ENCODE measurements around the gene IGLL5. TPM values are rescaled to one million over a fixed set of nuclear protein-coding genes. Genes with fewer than 3 reads are reported as not detected.

Gene IGLL5
- polyA plus RNA-seq, 1 donor = 0.16 TPM

DNA sequence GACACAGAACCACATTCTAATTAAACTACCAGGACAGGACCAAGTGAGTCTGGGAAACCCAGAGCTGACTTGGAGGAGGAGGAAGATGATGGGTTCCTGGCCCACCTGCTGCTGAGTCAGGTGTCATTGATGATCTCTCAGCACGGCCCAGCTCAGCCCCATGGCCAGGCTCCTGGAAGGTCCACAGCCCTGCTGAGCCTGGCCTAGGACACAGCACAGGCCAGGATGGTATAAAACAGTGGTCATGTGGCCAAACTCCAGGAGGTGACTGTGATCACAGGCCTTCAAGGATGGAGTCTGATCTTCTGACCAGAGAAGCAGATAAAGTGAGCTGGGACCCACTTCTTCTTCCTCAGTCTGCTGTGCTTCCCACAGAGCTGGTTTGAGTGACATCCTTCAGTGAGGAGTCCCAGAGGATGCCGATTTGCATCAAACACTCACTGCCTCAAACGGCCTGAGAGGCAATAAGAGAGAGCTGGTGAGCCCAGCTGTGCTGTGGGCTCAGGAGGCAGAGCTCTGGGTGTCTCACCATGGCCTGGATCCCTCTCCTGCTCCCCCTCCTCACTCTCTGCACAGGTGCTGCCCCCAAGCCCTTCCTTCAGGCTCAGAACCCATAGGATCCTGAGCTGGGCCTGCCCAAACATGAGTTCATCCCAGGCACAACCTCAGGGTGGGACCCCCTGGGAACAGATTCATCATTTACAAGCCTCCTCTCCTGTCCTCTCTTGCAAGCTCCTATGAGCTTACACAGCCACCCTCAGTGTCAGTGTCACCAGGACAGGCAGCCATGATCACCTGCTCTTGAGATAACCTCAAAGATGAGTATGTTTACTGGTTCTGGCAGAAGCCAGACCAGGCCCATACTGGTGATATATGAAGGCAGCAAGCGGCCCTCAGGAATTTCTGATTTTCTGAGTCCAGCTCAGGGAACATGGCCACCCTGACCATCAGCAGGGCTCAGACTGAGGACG is 37.7 kb upstream of the IGLL5 start:
- no peaks in the 10 kb centered on the region for H3K36me3 ChIP-seq (ENCODE audit: control insufficient read depth, insufficient read depth, low read length)
- no peaks in the 10 kb centered on the region for H3K4me1 ChIP-seq (ENCODE audit: control insufficient read depth, insufficient read depth, low read length)
- no peak overlapping the region for H3K4me3 ChIP-seq (ENCODE audit: low read length)
- H3K27me3 ChIP-seq (ENCODE audit: control insufficient read depth, insufficient read depth, low read length) = no peaks in the 10 kb centered on the region
- H3K9me3 ChIP-seq (ENCODE audit: control insufficient read depth, low read depth, low read length) = no peaks in the 10 kb centered on the region
- DNase-seq = no peak
- no peak overlapping the region for H3K27ac ChIP-seq (ENCODE audit: low read length)
- no CpG with 5 or more reads among the region's 5 CpGs for WGBS (ENCODE audit: insufficient coverage, low lambda C conversion rate)

DNA sequence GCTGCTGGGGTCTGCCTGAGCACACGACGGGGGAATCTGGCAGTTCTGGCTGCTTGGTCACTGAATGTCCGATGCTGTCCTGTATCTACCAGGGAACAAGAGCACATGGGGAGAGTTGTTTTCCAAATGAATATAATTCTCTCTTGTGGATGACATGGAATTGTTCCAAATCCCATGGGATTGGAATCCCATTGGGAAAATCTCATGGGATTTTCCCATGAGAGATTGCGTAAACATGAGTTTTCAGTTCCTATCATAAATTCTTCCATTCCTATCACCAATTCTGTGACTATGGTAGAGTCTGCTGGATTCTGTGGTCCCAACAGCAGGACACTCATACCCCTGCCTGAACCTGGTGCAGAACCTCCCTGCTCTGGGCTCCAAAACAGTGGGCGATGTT is 35.6 kb upstream of the IGLL5 start:
- Histone ChIP-seq H3K36me3 (ENCODE audit: control insufficient read depth, insufficient read depth, low read length) (no peaks in the 10 kb centered on the region), H3K4me3 (ENCODE audit: low read length) (no peak overlapping the region), H3K27me3 (ENCODE audit: control insufficient read depth, insufficient read depth, low read length) (no peaks in the 10 kb centered on the region), H3K4me1 (ENCODE audit: control insufficient read depth, insufficient read depth, low read length) (no peaks in the 10 kb centered on the region), H3K9me3 (ENCODE audit: control insufficient read depth, low read depth, low read length) (no peaks in the 10 kb centered on the region), H3K27ac (ENCODE audit: low read length) (no peak overlapping the region)
- no CpG with 5 or more reads among the region's 5 CpGs for WGBS (ENCODE audit: insufficient coverage, low lambda C conversion rate)
- DNase-seq = no peak

DNA sequence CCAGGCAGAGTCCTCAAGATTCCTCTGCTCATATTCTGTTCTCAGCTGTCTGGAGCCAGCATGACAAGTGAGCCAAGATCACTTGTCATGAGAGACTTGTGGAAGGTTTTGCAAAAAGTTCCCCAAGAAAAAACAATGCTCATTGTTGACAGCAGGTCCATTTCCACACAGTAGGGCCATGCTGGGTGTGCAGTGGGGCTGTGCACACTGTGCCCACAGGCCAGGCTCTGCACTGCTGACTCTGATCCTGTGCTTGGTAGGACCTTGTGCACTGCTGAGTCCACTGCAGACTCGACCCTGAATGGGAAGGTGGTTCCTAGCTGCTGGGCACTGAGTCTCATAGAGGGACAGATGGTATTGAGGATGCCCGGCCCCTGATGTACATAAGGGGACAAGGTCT is 33.9 kb upstream of the IGLL5 start:
- Histone ChIP-seq H3K36me3 (ENCODE audit: control insufficient read depth, insufficient read depth, low read length) (no peaks in the 10 kb centered on the region), H3K27ac (ENCODE audit: low read length) (no peak overlapping the region), H3K4me1 (ENCODE audit: control insufficient read depth, insufficient read depth, low read length) (no peaks in the 10 kb centered on the region), H3K27me3 (ENCODE audit: control insufficient read depth, insufficient read depth, low read length) (no peaks in the 10 kb centered on the region), H3K9me3 (ENCODE audit: control insufficient read depth, low read depth, low read length) (no peaks in the 10 kb centered on the region), H3K4me3 (ENCODE audit: low read length) (no peak overlapping the region)
- no CpG with 5 or more reads among the region's 2 CpGs for WGBS (ENCODE audit: insufficient coverage, low lambda C conversion rate)
- DNase-seq = no peak

DNA sequence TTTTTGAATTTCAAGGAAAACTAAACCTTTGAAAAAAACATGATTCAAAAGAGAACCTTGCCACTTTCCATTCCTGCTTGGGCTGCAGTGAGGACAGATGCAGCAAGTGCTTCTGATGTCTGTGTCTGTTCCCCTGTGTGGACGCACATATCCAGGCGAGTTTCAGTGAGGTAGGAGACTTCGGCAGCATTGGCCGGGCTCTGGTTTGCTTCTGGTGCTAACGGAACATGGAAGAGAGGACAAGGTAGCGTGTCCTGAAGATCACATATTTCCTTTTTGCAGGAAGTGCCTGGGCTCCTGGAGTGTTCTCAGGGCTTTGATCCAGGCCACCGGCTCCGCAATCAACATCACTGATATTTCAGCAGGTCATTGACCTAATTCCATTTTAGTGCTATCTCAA is 33.1 kb upstream of the IGLL5 start:
- Histone ChIP-seq H3K4me3 (ENCODE audit: low read length) (no peak overlapping the region), H3K36me3 (ENCODE audit: control insufficient read depth, insufficient read depth, low read length) (no peaks in the 10 kb centered on the region), H3K27me3 (ENCODE audit: control insufficient read depth, insufficient read depth, low read length) (no peaks in the 10 kb centered on the region), H3K27ac (ENCODE audit: low read length) (no peak overlapping the region), H3K9me3 (ENCODE audit: control insufficient read depth, low read depth, low read length) (no peaks in the 10 kb centered on the region), H3K4me1 (ENCODE audit: control insufficient read depth, insufficient read depth, low read length) (no peaks in the 10 kb centered on the region)
- no peak for DNase-seq
- WGBS (ENCODE audit: insufficient coverage, low lambda C conversion rate) = 100% methylated on average over 1 of the region's 8 CpGs

DNA sequence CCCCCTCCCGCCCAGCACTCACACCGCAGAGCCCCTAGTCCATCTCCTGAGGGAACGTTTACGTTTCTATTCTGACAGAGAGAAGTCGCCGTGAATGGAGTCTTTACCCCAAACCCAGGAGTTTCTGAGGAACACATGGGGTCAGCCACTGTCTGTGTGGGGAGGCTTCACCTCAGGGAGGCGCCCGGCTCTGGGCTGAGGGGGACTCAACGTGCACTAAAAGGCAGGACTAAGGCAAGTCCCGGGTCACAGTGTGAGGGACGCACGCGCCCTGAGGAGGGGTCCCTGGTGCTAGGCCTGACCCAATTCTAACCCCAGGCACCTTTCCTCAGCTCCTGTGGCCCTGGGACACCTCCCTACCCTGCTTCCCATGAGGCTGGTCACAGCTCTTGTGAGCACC is 32.5 kb upstream of the IGLL5 start:
- Histone ChIP-seq H3K4me3 (ENCODE audit: low read length) (no peak overlapping the region), H3K9me3 (ENCODE audit: control insufficient read depth, low read depth, low read length) (no peaks in the 10 kb centered on the region), H3K27me3 (ENCODE audit: control insufficient read depth, insufficient read depth, low read length) (no peaks in the 10 kb centered on the region), H3K27ac (ENCODE audit: low read length) (no peak overlapping the region), H3K4me1 (ENCODE audit: control insufficient read depth, insufficient read depth, low read length) (no peaks in the 10 kb centered on the region), H3K36me3 (ENCODE audit: control insufficient read depth, insufficient read depth, low read length) (no peaks in the 10 kb centered on the region)
- DNase-seq = no peak
- WGBS (ENCODE audit: insufficient coverage, low lambda C conversion rate) = no CpG with 5 or more reads among the region's 13 CpGs

DNA sequence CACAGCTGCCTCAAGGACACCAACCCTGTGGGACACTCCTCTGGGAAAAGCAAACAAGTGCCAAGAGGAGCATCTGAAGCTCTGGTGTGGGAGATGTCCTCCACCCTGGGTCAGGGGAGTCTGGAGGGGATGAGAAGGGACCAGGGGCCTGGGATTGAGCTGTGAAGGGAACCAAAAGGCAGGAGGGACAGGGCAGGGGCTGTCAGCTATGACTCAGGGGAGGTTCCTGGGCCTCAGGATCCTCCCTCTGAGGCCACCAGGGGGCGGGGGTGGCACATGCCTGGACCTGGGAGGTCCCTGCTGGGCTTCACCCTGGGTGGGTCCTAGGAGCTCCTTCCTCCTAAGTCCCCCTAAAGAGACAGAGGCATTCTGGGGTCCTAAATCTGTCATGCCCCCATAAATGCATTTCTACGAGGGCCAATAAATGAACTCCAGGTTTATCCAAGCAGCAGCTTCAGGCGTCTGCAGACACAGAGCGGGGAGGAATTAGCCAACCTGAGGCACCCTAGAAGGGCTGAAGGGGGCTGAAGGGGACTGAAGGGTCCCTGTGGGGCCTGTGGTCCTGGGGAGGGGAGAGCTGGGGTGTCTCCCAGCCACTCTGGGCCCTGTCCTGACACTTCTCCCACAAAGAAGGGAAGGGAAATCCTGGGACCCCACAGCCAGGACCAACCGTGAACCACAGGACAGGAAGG is 31.9 kb upstream of the IGLL5 start:
- DNase-seq = no peak
- no CpG with 5 or more reads among the region's 5 CpGs for WGBS (ENCODE audit: insufficient coverage, low lambda C conversion rate)

DNA sequence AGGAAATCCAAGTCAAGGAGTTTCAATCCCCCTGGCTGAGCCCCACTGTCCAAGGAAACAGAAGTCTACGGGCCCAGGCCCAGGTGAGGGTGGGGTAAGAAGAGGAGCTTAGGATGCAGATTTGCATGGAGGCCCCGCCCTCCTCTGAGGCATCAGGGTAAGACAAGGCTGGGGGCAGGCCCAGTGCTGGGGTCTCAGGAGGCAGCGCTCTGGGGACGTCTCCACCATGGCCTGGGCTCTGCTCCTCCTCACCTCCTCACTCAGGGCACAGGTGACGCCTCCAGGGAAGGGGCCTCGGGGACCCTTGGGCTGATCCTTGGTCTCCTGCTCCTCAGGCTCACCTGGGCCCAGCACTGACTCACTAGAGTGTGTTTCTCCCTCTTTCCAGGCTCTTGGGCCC is 31.3 kb upstream of the IGLL5 start:
- DNase-seq = no peak
- Histone ChIP-seq H3K9me3 (ENCODE audit: control insufficient read depth, low read depth, low read length) (no peaks in the 10 kb centered on the region), H3K27me3 (ENCODE audit: control insufficient read depth, insufficient read depth, low read length) (no peaks in the 10 kb centered on the region), H3K4me1 (ENCODE audit: control insufficient read depth, insufficient read depth, low read length) (no peaks in the 10 kb centered on the region), H3K36me3 (ENCODE audit: control insufficient read depth, insufficient read depth, low read length) (no peaks in the 10 kb centered on the region), H3K27ac (ENCODE audit: low read length) (no peak overlapping the region), H3K4me3 (ENCODE audit: low read length) (no peak overlapping the region)
- no CpG with 5 or more reads among the region's 6 CpGs for WGBS (ENCODE audit: insufficient coverage, low lambda C conversion rate)

More for the DNA sequence above, 31.9 kb upstream of the IGLL5 start:
- Histone ChIP-seq H3K36me3 (ENCODE audit: control insufficient read depth, insufficient read depth, low read length) (no peaks in the 10 kb centered on the region), H3K4me3 (ENCODE audit: low read length) (no peak overlapping the region), H3K9me3 (ENCODE audit: control insufficient read depth, low read depth, low read length) (no peaks in the 10 kb centered on the region), H3K27me3 (ENCODE audit: control insufficient read depth, insufficient read depth, low read length) (no peaks in the 10 kb centered on the region), H3K27ac (ENCODE audit: low read length) (no peak overlapping the region), H3K4me1 (ENCODE audit: control insufficient read depth, insufficient read depth, low read length) (no peaks in the 10 kb centered on the region)

DNA sequence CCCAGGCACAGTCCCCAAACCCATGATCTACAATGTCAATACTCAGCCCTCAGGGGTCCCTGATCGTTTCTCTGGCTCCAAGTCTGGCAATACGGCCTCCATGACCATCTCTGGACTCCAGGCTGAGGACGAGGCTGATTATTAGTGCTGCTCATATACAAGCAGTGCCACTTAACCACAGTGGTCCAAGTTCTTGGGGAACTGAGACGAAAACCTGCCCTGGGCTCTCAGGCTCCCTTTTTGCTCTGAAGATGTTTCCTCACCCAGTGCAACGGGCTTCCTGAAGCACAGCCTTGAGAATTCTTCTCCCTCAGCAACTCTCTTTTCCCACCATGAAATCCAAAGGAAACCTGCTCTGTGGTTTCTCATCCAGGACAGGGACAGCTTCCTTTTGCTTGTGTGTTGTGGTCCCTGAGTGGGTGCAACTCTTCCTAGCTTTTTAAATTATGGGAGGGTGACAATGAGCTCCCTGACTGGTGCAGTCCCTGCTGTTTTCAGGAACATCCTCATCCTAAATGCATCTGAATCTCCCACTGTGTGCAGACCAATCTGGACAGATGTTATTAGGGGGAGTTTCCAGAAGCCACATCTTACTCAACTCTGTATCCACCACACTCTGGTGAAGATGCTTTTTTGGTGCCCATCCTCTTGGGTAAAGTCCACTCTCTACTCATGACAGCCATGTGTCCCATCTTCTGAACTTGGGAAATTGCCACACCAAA is 30.6 kb upstream of the IGLL5 start:
- WGBS (ENCODE audit: insufficient coverage, low lambda C conversion rate) = no CpG with 5 or more reads among the region's 5 CpGs
- Histone ChIP-seq H3K36me3 (ENCODE audit: control insufficient read depth, insufficient read depth, low read length) (no peaks in the 10 kb centered on the region), H3K9me3 (ENCODE audit: control insufficient read depth, low read depth, low read length) (no peaks in the 10 kb centered on the region), H3K4me1 (ENCODE audit: control insufficient read depth, insufficient read depth, low read length) (no peaks in the 10 kb centered on the region), H3K4me3 (ENCODE audit: low read length) (no peak overlapping the region), H3K27me3 (ENCODE audit: control insufficient read depth, insufficient read depth, low read length) (no peaks in the 10 kb centered on the region), H3K27ac (ENCODE audit: low read length) (no peak overlapping the region)
- DNase-seq = no peak

DNA sequence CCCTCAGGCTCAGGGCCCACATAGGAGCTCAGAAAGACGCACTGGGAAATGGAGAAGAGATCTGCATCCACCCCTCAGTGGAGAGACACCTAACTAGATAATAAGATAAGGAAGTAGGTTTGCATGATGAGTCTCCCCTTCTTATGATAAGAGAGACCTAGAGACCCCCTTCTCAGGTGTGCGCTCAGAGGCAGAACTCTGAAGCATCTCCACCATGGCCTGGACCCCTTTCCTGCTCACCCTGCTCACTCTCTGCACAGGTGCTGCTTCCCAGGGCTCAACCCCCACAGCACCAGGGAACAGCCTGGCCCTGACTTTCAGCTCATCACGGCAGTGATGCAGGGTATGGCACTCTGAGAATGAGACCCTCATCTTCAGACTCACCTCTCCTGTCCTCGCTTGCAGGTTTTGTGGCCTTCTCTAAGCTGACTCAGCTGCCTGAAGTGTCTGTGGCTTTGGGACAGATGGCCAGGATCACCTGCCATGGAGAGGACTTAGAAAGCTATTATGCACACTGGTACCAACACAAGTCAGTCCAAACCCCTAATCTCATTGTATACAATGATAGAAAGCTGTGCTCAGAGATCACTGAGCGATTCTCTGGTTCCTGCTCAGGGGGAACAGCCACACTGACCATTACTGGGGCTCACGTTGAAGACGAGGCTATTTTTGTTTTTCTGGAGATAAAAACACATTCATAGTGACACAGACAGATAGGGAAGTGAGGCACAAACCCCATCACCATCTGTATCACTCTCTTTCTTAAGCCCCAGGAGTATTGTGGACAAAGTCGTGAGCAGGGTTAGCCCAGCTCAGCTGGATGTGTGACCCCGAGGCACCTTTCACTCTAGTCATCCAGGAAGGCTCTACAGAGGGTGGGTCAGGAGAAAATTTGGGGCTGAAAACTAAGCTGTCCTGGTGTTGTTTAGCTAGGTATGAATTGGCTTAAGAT is 29.7 kb upstream of the IGLL5 start:
- DNase-seq = no peak
- no peak overlapping the region for H3K4me3 ChIP-seq (ENCODE audit: low read length)
- H3K4me1 ChIP-seq (ENCODE audit: control insufficient read depth, insufficient read depth, low read length) = no peaks in the 10 kb centered on the region
- H3K27ac ChIP-seq (ENCODE audit: low read length) = no peak overlapping the region
- no CpG with 5 or more reads among the region's 9 CpGs for WGBS (ENCODE audit: insufficient coverage, low lambda C conversion rate)
- H3K36me3 ChIP-seq (ENCODE audit: control insufficient read depth, insufficient read depth, low read length) = no peaks in the 10 kb centered on the region
- H3K9me3 ChIP-seq (ENCODE audit: control insufficient read depth, low read depth, low read length) = no peaks in the 10 kb centered on the region
- no peaks in the 10 kb centered on the region for H3K27me3 ChIP-seq (ENCODE audit: control insufficient read depth, insufficient read depth, low read length)

Data from large intestine (tissue), 3 donors.